Measurements from ENCODE around the gene SPATS2L. TPM values are rescaled to one million over a fixed set of nuclear protein-coding genes. Genes with fewer than 3 reads are reported as not detected.

SPATS2L gene
- total RNA-seq, 2 donors from 2014 or later = 40.3 to 89.9 TPM

DNA sequence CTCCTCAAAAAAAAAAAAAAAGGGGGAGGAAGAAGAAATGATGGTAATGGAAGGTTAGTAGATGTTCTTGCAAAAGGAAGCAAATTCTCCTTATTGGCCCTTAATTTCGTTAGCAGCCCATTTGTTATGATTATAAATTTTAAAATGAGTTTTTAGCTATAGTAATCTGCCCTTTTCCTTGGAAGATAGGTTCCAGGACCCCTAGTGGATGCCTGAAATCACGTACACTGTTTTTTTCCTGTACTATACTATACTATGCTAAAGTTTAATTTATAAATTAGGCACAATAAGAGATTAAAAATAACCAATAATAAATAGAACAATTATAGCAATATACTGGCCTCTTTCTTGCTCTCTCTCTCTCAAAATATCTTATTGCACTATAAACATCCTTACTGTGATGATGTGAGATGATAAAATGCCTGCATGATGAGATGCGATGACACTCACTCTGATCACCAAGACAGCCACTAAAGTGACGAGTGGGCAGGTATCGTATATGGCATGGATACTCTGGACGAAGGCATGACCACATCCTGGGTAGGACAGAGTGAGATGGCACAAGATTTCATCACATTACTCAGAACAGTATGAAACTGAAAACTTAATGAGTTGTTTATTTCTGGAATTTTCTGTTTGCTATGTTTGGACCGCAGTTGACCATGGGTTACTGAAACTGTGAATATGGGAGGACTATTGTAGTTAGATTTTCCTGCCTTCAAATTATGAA, 116.2 kb downstream of the SPATS2L start:
- no peak overlapping the region for H3K9ac ChIP-seq (ENCODE audit: extremely low read depth, low read length, poor library complexity, severe bottlenecking)
- H3K27ac Mint-ChIP-seq = no peak overlapping the region
- no peak overlapping the region for H3K27ac ChIP-seq (ENCODE audit: low read depth, low read length)
- H3K4me1 ChIP-seq (ENCODE audit: control insufficient read depth, insufficient read depth, low read length) = peaks cover 7% of the 10 kb centered on the region
- no peaks in the 10 kb centered on the region for H3K27me3 ChIP-seq (ENCODE audit: control insufficient read depth, insufficient read depth, low read length, poor library complexity, severe bottlenecking)
- H3K4me1 Mint-ChIP-seq = peaks cover 12% of the 10 kb centered on the region
- H3K36me3 ChIP-seq (ENCODE audit: control insufficient read depth, insufficient read depth, low read length) = peaks cover 44% of the 10 kb centered on the region
- H3K36me3 Mint-ChIP-seq (ENCODE audit: low read depth) = peaks cover 38% of the 10 kb centered on the region
- no peaks in the 10 kb centered on the region for H3K27me3 Mint-ChIP-seq (ENCODE audit: insufficient read depth)
- H3K4me3 ChIP-seq (ENCODE audit: low read length) = no peak overlapping the region
- no peak overlapping the region for H3K4me3 Mint-ChIP-seq
- no peaks in the 10 kb centered on the region for H3K9me3 Mint-ChIP-seq
- TF ChIP-seq, protein P1, sequence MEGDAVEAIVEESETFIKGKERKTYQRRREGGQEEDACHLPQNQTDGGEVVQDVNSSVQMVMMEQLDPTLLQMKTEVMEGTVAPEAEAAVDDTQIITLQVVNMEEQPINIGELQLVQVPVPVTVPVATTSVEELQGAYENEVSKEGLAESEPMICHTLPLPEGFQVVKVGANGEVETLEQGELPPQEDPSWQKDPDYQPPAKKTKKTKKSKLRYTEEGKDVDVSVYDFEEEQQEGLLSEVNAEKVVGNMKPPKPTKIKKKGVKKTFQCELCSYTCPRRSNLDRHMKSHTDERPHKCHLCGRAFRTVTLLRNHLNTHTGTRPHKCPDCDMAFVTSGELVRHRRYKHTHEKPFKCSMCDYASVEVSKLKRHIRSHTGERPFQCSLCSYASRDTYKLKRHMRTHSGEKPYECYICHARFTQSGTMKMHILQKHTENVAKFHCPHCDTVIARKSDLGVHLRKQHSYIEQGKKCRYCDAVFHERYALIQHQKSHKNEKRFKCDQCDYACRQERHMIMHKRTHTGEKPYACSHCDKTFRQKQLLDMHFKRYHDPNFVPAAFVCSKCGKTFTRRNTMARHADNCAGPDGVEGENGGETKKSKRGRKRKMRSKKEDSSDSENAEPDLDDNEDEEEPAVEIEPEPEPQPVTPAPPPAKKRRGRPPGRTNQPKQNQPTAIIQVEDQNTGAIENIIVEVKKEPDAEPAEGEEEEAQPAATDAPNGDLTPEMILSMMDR (conservative IDR thresholded peaks at IDR 0.05) = peak; percentile 50
- WGBS, 2 experiments (ENCODE audit: insufficient coverage in 1 of 2, insufficient read length in 1 of 2) = 95 to 97% methylated on average over 4 to 6 of the region's 7 CpGs
- H3K9me3 ChIP-seq (ENCODE audit: control insufficient read depth, low read length) = no peaks in the 10 kb centered on the region
- DNase-seq = no peak

DNA sequence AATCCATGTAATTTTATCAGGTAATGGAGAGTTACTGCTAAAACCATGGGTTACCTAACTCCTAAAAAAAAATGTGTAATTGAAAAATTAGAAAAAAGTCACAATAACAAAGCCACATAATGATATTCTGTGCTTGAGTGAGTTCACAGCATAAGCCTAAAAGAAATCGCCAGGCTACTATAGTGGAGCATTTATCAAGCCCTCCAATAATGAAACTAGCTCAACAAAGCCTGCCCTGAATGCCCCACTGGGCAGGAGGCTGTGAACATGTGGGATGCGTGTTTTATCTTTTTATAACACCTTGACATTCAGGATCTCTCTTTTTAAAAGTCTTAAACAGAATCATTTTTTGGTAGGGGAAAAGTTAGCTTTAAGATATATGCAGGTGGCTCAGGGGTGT, 117.0 kb downstream of the SPATS2L start:
- DNase-seq = no peak
- Histone ChIP-seq H3K4me1 (ENCODE audit: control insufficient read depth, insufficient read depth, low read length) (peaks cover 7% of the 10 kb centered on the region), H3K4me3 (ENCODE audit: low read length) (no peak overlapping the region), H3K36me3 (ENCODE audit: control insufficient read depth, insufficient read depth, low read length) (peaks cover 52% of the 10 kb centered on the region), H3K9me3 (ENCODE audit: control insufficient read depth, low read length) (no peaks in the 10 kb centered on the region), H3K27ac (ENCODE audit: low read depth, low read length) (no peak overlapping the region), H3K27me3 (ENCODE audit: control insufficient read depth, insufficient read depth, low read length, poor library complexity, severe bottlenecking) (no peaks in the 10 kb centered on the region), H3K9ac (ENCODE audit: extremely low read depth, low read length, poor library complexity, severe bottlenecking) (no peak overlapping the region)
- peaks cover 12% of the 10 kb centered on the region for H3K4me1 Mint-ChIP-seq
- no peak overlapping the region for H3K4me3 Mint-ChIP-seq
- H3K9me3 Mint-ChIP-seq = no peaks in the 10 kb centered on the region
- 94 to 100% methylated on average over 1 to 2 of the region's 2 CpGs for WGBS, 2 experiments (ENCODE audit: insufficient coverage in 1 of 2, insufficient read length in 1 of 2)
- TF ChIP-seq, protein P1 (conservative IDR thresholded peaks at IDR 0.05) = no peak
- no peaks in the 10 kb centered on the region for H3K27me3 Mint-ChIP-seq (ENCODE audit: insufficient read depth)
- peaks cover 38% of the 10 kb centered on the region for H3K36me3 Mint-ChIP-seq (ENCODE audit: low read depth)
- H3K27ac Mint-ChIP-seq = peak overlapping the region; percentile 28

DNA sequence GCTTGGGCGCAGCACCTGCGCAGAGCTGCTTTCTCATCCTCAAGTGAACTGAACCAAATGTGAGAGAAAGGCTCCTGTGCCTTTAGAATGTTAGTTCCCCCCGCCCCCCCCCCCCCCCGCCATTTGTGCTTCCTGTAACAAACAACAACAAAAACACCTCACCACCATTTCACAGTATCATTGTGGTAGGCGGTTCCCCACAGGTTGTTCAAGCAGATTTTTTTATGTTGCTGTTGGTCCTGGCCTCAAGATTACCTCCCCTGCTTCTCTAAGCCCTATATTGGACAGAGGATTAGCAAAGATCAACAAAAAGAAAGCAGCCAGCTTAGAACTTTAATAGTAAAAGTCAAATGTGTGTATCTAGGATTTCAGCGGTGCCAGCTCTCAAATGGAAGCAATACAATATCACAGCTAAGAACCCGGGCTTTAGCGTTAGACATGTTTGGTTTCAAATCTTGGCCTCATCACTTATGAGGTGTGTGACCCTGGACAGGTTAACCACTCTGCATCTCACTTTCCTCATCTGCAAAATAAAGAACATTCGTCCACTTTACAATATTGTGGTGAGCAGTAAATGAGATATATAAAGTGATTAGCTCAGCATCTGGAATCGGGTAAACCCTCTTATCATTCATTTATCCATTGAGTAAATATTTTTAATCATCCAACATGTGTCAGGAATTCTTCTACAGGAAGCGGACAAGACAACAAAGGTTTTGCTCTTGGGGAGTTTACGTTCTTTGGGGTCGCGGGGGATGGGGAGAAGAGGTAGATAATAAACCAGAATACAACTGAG, 118.7 kb downstream of the SPATS2L start:
- Mint-ChIP-seq H3K9me3 (no peaks in the 10 kb centered on the region), H3K4me1 (peaks cover 12% of the 10 kb centered on the region), H3K4me3 (no peak overlapping the region), H3K27ac (peak overlapping the region; percentile 53), H3K36me3 (ENCODE audit: low read depth) (peaks cover 27% of the 10 kb centered on the region), H3K27me3 (ENCODE audit: insufficient read depth) (no peaks in the 10 kb centered on the region)
- Histone ChIP-seq H3K4me1 (ENCODE audit: control insufficient read depth, insufficient read depth, low read length) (peaks cover 7% of the 10 kb centered on the region), H3K36me3 (ENCODE audit: control insufficient read depth, insufficient read depth, low read length) (peaks cover 45% of the 10 kb centered on the region), H3K27ac (ENCODE audit: low read depth, low read length) (no peak overlapping the region), H3K4me3 (ENCODE audit: low read length) (no peak overlapping the region), H3K9me3 (ENCODE audit: control insufficient read depth, low read length) (no peaks in the 10 kb centered on the region), H3K9ac (ENCODE audit: extremely low read depth, low read length, poor library complexity, severe bottlenecking) (no peak overlapping the region), H3K27me3 (ENCODE audit: control insufficient read depth, insufficient read depth, low read length, poor library complexity, severe bottlenecking) (no peaks in the 10 kb centered on the region)
- no peak for DNase-seq
- 83 to 89% methylated on average over 5 to 10 of the region's 14 CpGs for WGBS, 2 experiments (ENCODE audit: insufficient coverage in 1 of 2, insufficient read length in 1 of 2)
- TF ChIP-seq, protein P1 (conservative IDR thresholded peaks at IDR 0.05) = no peak

Data from endodermal cell (in vitro differentiated cells).